ENCODE measurements around the gene POMGNT1. TPM values are rescaled to one million over a fixed set of nuclear protein-coding genes. Genes with fewer than 3 reads are reported as not detected.
"Not testable (repeated sequence)": the region's sequence is repeated elsewhere in the genome, so short reads cannot be mapped to it uniquely, and the experiment has no call there.

The POMGNT1 gene
- total RNA-seq = 65.5 TPM
- 10 to 100 TPM; 45.3 to 56.5 (median 49.1) TPM for polyA plus RNA-seq (ENCODE audit: insufficient read depth in 1 of 8, insufficient read length in 8 of 8, low replicate concordance in 1 of 8)
- long read RNA-seq, donor 1, partial matches to known transcripts = 0 of 4 reads
- long read RNA-seq, donor 1, other reads (novel, unspliced or antisense) = 0 of 4 reads
- long read RNA-seq, donor 2 = 0 reads
- long read RNA-seq, donor 3, transcript POMGNT1-201 (22 exons, 2,728 nt) = major isoform, 14 of 14 reads
- long read RNA-seq, donor 3, partial matches to known transcripts = 0 of 14 reads
- long read RNA-seq, donor 3, other reads (novel, unspliced or antisense) = 0 of 14 reads
- long read RNA-seq, donor 4, partial matches to known transcripts = 0 of 2 reads
- long read RNA-seq, donor 4, other reads (novel, unspliced or antisense) = 0 of 2 reads
- long read RNA-seq, donor 5, transcript POMGNT1-201 (22 exons, 2,728 nt) = major isoform, 13 of 13 reads
- long read RNA-seq, donor 5, partial matches to known transcripts = 0 of 13 reads
- long read RNA-seq, donor 5, other reads (novel, unspliced or antisense) = 0 of 13 reads
- long read RNA-seq, donor 6, transcript POMGNT1-201 (22 exons, 2,728 nt) = major isoform, 9 of 9 reads
- long read RNA-seq, donor 6, partial matches to known transcripts = 0 of 9 reads
- long read RNA-seq, donor 6, other reads (novel, unspliced or antisense) = 0 of 9 reads
- long read RNA-seq, donor 7, transcript POMGNT1-201 (22 exons, 2,728 nt) = major isoform, 7 of 8 reads
- long read RNA-seq, donor 7, partial matches to known transcripts = 0 of 8 reads
- long read RNA-seq, donor 7, other reads (novel, unspliced or antisense) = 0 of 8 reads
- long read RNA-seq, donor 8, partial matches to known transcripts = 0 of 3 reads
- long read RNA-seq, donor 8, other reads (novel, unspliced or antisense) = 0 of 3 reads
- long read RNA-seq, donor 9, partial matches to known transcripts = 0 of 4 reads
- long read RNA-seq, donor 9, other reads (novel, unspliced or antisense) = 0 of 4 reads
- long read RNA-seq, donor 10, partial matches to known transcripts = 18 of 19 reads
- long read RNA-seq, donor 10, other reads (novel, unspliced or antisense) = 0 of 19 reads
- long read RNA-seq, donor 11, partial matches to known transcripts = 0 of 2 reads
- long read RNA-seq, donor 11, other reads (novel, unspliced or antisense) = 0 of 2 reads

DNA sequence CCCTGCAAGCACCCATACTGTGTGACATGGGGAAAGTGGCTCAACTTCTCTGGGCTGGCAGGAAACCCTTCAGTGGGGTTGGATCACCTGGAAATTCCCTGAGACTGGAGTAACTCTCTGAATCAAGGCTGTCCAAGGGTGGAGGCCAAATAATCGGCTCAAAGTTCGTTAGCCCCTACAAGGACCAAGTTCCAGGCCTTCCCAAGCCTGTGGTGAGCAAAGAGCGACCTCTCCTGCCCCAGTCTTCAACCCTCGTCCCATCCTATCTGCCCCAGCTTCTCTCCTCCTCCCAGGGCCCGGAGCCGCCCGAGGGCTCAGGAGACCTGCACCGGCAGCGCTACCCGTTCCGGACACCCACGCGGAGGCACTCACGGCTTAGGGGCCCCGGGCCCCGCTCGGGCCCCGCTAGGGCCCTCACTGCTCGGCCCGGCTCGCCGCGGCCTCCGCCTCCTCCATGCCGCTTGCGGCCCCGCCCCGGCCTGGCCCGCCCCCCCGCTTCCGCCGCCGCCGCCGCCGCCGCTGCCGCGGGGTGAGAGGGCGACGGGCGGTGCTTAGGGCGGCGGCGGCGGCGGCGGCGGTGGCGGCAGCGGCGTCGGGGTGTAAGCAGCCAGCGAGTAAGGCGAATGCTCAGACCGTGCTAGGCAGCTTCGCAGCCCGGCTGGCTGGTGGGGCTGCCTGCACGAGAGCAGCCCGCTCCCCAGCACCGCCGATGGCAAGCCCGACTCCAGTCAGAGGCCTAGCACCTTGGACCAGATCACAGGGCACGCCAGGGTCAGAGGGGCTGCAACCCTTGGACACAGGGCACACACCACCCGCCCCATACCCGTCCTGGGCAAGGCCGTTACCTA lies at the start of gene POMGNT1:
Gene POMGNT1, minus strand, starts transcription at position 471 of the 848 bp plus-strand sequence. CDS start 613 bp downstream, outside the sequence.
- peak within 1 kb of the TSS; percentile 92 for H3K4me3 ChIP-seq (ENCODE audit: low read length)
- peaks cover 2% of the 10 kb centered on the region for H3K27me3 ChIP-seq (ENCODE audit: control insufficient read depth, insufficient read depth, low read length)
- H3K27ac ChIP-seq (ENCODE audit: low read length) = peak within 1 kb of the TSS; percentile 81
- DNase-seq = peak; percentile 79
- WGBS (ENCODE audit: insufficient coverage) = 0% methylated on average over 39 of the region's 67 CpGs
- no peaks in the 10 kb centered on the region for H3K9me3 ChIP-seq (replicated peaks; ENCODE audit: control insufficient read depth, low read depth, low read length)
- peaks cover 43% of the 10 kb centered on the region for H3K36me3 ChIP-seq (ENCODE audit: control insufficient read depth, insufficient read depth, low read length)
- H3K4me1 ChIP-seq (ENCODE audit: control insufficient read depth, insufficient read depth, low read length) = peaks cover 27% of the 10 kb centered on the region

DNA sequence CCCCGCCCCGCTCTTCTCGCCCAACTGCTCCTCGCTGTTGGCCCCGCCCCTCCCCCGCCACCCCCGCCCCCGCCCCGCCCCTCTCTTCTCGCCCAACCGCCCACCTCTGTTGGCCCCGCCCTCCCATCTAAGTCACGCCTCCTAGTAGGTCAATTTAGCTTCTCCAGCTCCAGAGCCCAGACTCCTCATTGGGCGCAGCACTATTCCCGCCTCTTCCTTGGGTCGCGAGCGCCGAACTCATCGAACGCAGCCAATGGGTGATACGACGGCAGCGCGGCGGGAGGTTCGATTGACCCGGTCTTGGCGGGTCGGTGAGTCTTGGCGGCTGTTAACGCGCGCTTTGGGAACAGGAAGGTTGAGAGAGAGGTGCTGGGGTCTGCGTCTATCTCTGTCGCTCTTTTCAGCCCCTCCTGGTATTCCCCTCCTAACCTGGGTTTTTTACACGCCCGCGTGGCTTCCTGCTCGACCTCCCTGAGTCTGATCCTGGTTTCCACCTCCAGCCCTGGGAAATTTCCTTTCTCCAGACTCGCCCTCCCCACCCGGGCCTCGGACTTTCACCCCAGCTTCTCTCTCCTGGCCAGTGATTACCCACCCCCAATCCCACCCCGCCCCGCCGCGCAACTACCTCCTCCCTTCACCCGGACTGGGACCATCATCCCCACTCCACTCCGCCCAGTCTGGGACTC lies 49.3 kb upstream of the POMGNT1 start, which contains the start of gene RAD54L:
Gene RAD54L, plus strand, starts transcription at position 328 of the 686 bp plus-strand sequence. CDS start 643 bp downstream, outside the sequence.
- WGBS (ENCODE audit: insufficient coverage) = under 1% methylated on average over 29 of the region's 49 CpGs
- Histone ChIP-seq H3K27ac (ENCODE audit: low read length) (peak within 1 kb of the TSS; percentile 86), H3K4me3 (ENCODE audit: low read length) (peak within 1 kb of the TSS; percentile 84), H3K27me3 (ENCODE audit: control insufficient read depth, insufficient read depth, low read length) (no peaks in the 10 kb centered on the region), H3K4me1 (ENCODE audit: control insufficient read depth, insufficient read depth, low read length) (peaks cover 8% of the 10 kb centered on the region), H3K36me3 (ENCODE audit: control insufficient read depth, insufficient read depth, low read length) (peaks cover 14% of the 10 kb centered on the region), H3K9me3 (replicated peaks; ENCODE audit: control insufficient read depth, low read depth, low read length) (no peaks in the 10 kb centered on the region)
- DNase-seq = peak; percentile 99

- DNase-seq = peak; percentile 79
- WGBS (ENCODE audit: insufficient coverage) = 0% methylated on average over 23 of the region's 35 CpGs
- no peaks in the 10 kb centered on the region for H3K27me3 ChIP-seq (ENCODE audit: control insufficient read depth, insufficient read depth, low read length)
- H3K27ac ChIP-seq (ENCODE audit: low read length) = peak overlapping the region; percentile 86
- H3K4me1 ChIP-seq (ENCODE audit: control insufficient read depth, insufficient read depth, low read length) = peaks cover 8% of the 10 kb centered on the region
- peaks cover 7% of the 10 kb centered on the region for H3K36me3 ChIP-seq (ENCODE audit: control insufficient read depth, insufficient read depth, low read length)
- no peaks in the 10 kb centered on the region for H3K9me3 ChIP-seq (replicated peaks; ENCODE audit: control insufficient read depth, low read depth, low read length)
- H3K4me3 ChIP-seq (ENCODE audit: low read length) = peak overlapping the region; percentile 70
These were observed 48.6 kb upstream of the POMGNT1 start for GRCh38 chr1:46246548-46247435.

GRCh38 chr1:46246136-46246535 lies 47.9 kb upstream of the POMGNT1 start:
- 95% methylated on average over 10 of the region's 17 CpGs for WGBS (ENCODE audit: insufficient coverage)
- H3K36me3 ChIP-seq (ENCODE audit: control insufficient read depth, insufficient read depth, low read length); H3K27ac ChIP-seq (ENCODE audit: low read length); H3K9me3 ChIP-seq (replicated peaks; ENCODE audit: control insufficient read depth, low read depth, low read length); H3K4me3 ChIP-seq (ENCODE audit: low read length); H3K27me3 ChIP-seq (ENCODE audit: control insufficient read depth, insufficient read depth, low read length); H3K4me1 ChIP-seq (ENCODE audit: control insufficient read depth, insufficient read depth, low read length): not testable (repeated sequence)
- DNase-seq = peak; percentile 12

DNA sequence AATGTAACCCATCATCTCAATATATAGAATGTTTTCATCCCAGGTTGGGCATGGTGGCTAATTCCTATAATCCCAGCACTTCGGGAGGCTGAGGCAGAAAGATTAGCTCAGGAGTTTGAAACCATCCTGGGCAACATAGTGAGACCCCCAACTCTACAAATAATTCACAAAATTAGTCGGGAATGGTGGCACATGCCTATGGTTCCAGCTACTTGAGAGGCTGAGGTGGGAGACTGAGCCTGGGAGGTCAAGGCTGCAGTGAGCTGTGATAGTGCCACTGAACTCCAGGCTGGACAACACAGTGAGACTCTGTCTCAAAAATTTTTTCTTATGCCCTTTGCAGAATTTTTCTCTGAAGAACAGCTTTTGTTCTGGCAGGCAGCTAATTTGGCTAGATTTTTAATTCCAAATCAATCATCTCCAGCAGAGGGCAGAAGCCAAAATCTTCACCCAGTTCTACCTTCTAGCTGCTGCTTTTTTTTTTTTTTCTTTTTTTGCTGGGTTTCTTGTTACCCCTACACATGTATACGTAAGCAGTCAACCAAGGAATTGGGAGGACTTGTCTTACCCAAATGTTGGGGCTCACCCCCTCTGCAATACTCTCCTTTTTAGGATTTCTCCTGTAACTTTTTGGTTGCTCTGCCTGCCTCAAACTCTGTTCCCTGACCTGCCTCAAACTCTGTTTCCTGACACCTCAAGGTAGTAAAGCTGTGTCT lies 46.6 kb upstream of the POMGNT1 start:
- no peaks in the 10 kb centered on the region for H3K27me3 ChIP-seq (ENCODE audit: control insufficient read depth, insufficient read depth, low read length)
- peaks cover 2% of the 10 kb centered on the region for H3K36me3 ChIP-seq (ENCODE audit: control insufficient read depth, insufficient read depth, low read length)
- H3K9me3 ChIP-seq (replicated peaks; ENCODE audit: control insufficient read depth, low read depth, low read length) = no peaks in the 10 kb centered on the region
- DNase-seq = peak; percentile 26
- peaks cover 8% of the 10 kb centered on the region for H3K4me1 ChIP-seq (ENCODE audit: control insufficient read depth, insufficient read depth, low read length)
- no peak overlapping the region for H3K27ac ChIP-seq (ENCODE audit: low read length)
- H3K4me3 ChIP-seq (ENCODE audit: low read length) = no peak overlapping the region
- 29% methylated on average over 1 of the region's 3 CpGs for WGBS (ENCODE audit: insufficient coverage)

- DNase-seq; H3K4me3 ChIP-seq (ENCODE audit: low read length); H3K36me3 ChIP-seq (ENCODE audit: control insufficient read depth, insufficient read depth, low read length); H3K4me1 ChIP-seq (ENCODE audit: control insufficient read depth, insufficient read depth, low read length); H3K27ac ChIP-seq (ENCODE audit: low read length); H3K9me3 ChIP-seq (replicated peaks; ENCODE audit: control insufficient read depth, low read depth, low read length); H3K27me3 ChIP-seq (ENCODE audit: control insufficient read depth, insufficient read depth, low read length): not testable (repeated sequence)
- 83% methylated on average over 1 of the region's 3 CpGs for WGBS (ENCODE audit: insufficient coverage)
These were observed 45.6 kb upstream of the POMGNT1 start for GRCh38 chr1:46243831-46244230.

DNA sequence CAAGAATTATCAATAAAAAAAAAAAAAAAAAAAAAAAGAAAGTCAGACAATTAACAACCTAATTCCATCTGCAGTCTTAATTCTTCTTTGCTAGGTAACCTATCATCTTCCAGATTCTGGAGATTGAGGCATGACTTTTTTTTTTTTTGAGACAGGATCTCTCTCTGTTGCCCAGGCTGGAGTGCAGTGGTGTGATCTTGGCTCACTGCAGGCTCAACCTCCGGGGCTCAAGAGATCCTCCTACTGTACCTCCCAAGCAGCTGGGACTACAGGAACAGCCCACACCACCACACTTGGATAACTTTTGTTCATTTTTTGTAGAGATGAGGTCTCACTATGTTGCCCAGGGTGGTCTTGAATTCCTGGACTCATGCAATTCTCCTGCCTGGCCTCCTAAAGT lies 44.7 kb upstream of the POMGNT1 start:
- no peaks in the 10 kb centered on the region for H3K36me3 ChIP-seq (ENCODE audit: control insufficient read depth, insufficient read depth, low read length)
- DNase-seq = no peak
- no CpG with 5 or more reads among the region's 1 CpG for WGBS (ENCODE audit: insufficient coverage)
- no peaks in the 10 kb centered on the region for H3K9me3 ChIP-seq (replicated peaks; ENCODE audit: control insufficient read depth, low read depth, low read length)
- H3K4me1 ChIP-seq (ENCODE audit: control insufficient read depth, insufficient read depth, low read length) = peaks cover under 1% of the 10 kb centered on the region
- no peak overlapping the region for H3K4me3 ChIP-seq (ENCODE audit: low read length)
- H3K27ac ChIP-seq (ENCODE audit: low read length) = no peak overlapping the region
- H3K27me3 ChIP-seq (ENCODE audit: control insufficient read depth, insufficient read depth, low read length) = no peaks in the 10 kb centered on the region

DNA sequence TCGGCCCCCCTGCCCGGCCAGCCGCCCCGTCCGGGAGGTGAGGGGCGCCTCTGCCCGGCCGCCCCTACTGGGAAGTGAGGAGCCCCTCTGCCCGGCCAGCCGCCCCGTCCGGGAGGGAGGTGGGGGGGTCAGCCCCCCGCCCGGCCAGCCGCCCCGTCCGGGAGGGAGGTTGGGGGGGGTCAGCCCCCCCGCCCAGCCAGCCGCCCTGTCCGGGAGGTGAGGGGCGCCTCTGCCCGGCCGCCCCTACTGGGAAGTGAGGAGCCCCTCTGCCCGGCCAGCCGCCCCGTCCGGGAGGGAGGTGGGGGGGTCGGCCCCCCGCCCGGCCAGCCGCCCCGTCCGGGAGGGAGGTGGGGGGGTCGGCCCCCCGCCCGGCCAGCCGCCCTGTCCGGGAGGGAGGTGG lies 43.5 kb upstream of the POMGNT1 start:
- H3K9me3 ChIP-seq (replicated peaks; ENCODE audit: control insufficient read depth, low read depth, low read length) = not testable (repeated sequence)
- 70% methylated on average over 2 of the region's 38 CpGs for WGBS (ENCODE audit: insufficient coverage)

More for the DNA sequence above, 43.5 kb upstream of the POMGNT1 start:
- H3K36me3 ChIP-seq (ENCODE audit: control insufficient read depth, insufficient read depth, low read length); DNase-seq; H3K4me3 ChIP-seq (ENCODE audit: low read length); H3K27me3 ChIP-seq (ENCODE audit: control insufficient read depth, insufficient read depth, low read length); H3K27ac ChIP-seq (ENCODE audit: low read length); H3K4me1 ChIP-seq (ENCODE audit: control insufficient read depth, insufficient read depth, low read length): not testable (repeated sequence)

All from muscle of leg (tissue), 16 donors.